ENCODE data around the gene RXFP1. TPM values are rescaled to one million over a fixed set of nuclear protein-coding genes. Genes with fewer than 3 reads are reported as not detected.

RXFP1 gene
- total RNA-seq, 6 donors from 2014 or later: 3.0 to 7.3 (median 4.7) TPM

GRCh38 chr4:158681629-158682028, 159.9 kb downstream of the RXFP1 start:
- no peak for DNase-seq
- ATAC-seq (ENCODE audit: low FRiP score in 2 of 2): no peak
- WGBS, 2 donors: 69 to 71% methylated on average over 1 of the region's 1 CpG

GRCh38 chr4:158682066-158682465, 160.4 kb downstream of the RXFP1 start:
- peaks cover 0 to 38% (median 2%) of the 10 kb centered on the region in 4 donors for H3K36me3 ChIP-seq
- no peaks in the 10 kb centered on the region for H3K4me1 ChIP-seq
- WGBS, 2 donors: 61 to 64% methylated on average over 2 of the region's 2 CpGs
- ATAC-seq (ENCODE audit: low FRiP score in 2 of 2): no peak
- no peaks in the 10 kb centered on the region for H3K9me3 ChIP-seq
- no peak overlapping the region for H3K27ac ChIP-seq
- no peak for DNase-seq
- TF ChIP-seq POLR2AphosphoS5 (IDR thresholded peaks at IDR 0.05) (no peak), CTCF (IDR thresholded peaks at IDR 0.05) (no peak), EP300 (IDR thresholded peaks at IDR 0.05) (no peak), POLR2A (IDR thresholded peaks at IDR 0.05) (no peak)
- H3K4me3 ChIP-seq: no peak overlapping the region
- no peaks in the 10 kb centered on the region for H3K27me3 ChIP-seq

More at GRCh38 chr4:158681629-158682028, 159.9 kb downstream of the RXFP1 start:
- no peak overlapping the region for H3K4me3 ChIP-seq
- TF ChIP-seq POLR2A (IDR thresholded peaks at IDR 0.05) (no peak), POLR2AphosphoS5 (IDR thresholded peaks at IDR 0.05) (no peak), CTCF (IDR thresholded peaks at IDR 0.05) (no peak), EP300 (IDR thresholded peaks at IDR 0.05) (no peak)
- H3K36me3 ChIP-seq: peaks cover 0 to 34% (median 2%) of the 10 kb centered on the region in 4 donors
- no peaks in the 10 kb centered on the region for H3K27me3 ChIP-seq
- no peaks in the 10 kb centered on the region for H3K4me1 ChIP-seq
- H3K9me3 ChIP-seq: no peaks in the 10 kb centered on the region
- H3K27ac ChIP-seq: no peak overlapping the region

GRCh38 chr4:158688813-158689212, 167.1 kb downstream of the RXFP1 start:
- no peaks in the 10 kb centered on the region for H3K9me3 ChIP-seq
- H3K27ac ChIP-seq: no peak overlapping the region
- H3K4me1 ChIP-seq: no peaks in the 10 kb centered on the region
- WGBS, 2 donors: 69 to 90% methylated on average over 1 of the region's 1 CpG
- H3K36me3 ChIP-seq: peaks cover 0 to 59% (median 11%) of the 10 kb centered on the region in 4 donors
- H3K4me3 ChIP-seq: no peak overlapping the region
- H3K27me3 ChIP-seq: no peaks in the 10 kb centered on the region
- TF ChIP-seq EP300 (IDR thresholded peaks at IDR 0.05) (no peak), CTCF (IDR thresholded peaks at IDR 0.05) (no peak), POLR2AphosphoS5 (IDR thresholded peaks at IDR 0.05) (no peak), POLR2A (IDR thresholded peaks at IDR 0.05) (no peak)
- no peak for ATAC-seq (ENCODE audit: low FRiP score in 2 of 2)
- no peak for DNase-seq

Small RNA genes within 50 kb of the gene (small RNA-seq; reads per million reads assigned to genes)
- 0 reads per million in 4 donors for gene RF00012

Other genes with a start within 250 kb of the RXFP1 start
- 1 to 10 TPM in 5 of 6 donors, not detected in 1; 1.8 to 3.2 (median 3.0) TPM for gene C4orf46, start 150.0 kb downstream of the RXFP1 start, total RNA-seq
- 10 to 100 TPM; 12.2 to 44.2 (median 22.3) TPM for gene ETFDH, start 150.4 kb downstream of the RXFP1 start, total RNA-seq
- gene PPID, start 201.5 kb downstream of the RXFP1 start, total RNA-seq: 10 to 100 TPM in 5 of 6 donors, 1 to 10 TPM in 1; 5.0 to 33.5 (median 16.6) TPM
- gene FNIP2, start 247.1 kb downstream of the RXFP1 start, total RNA-seq: 100 to 1,000 TPM in 1 of 6 donors, 10 to 100 TPM in 5; 70.4 to 103 (median 83.2) TPM